Vagina (tissue), 2 donors: ENCODE measurements around the gene MARVELD1.

Experiments
- CTCF ChIP-seq, 3 experiments: fragments of 450-650 bp in 2 of 3; fragments of 200-600 bp in 1 of 3; sonication (generic) in 1 of 3; IDR thresholded peaks; one replicate each; pipeline ENCODE4 v1.5.1; 2017 to 2019; ENCODE audit warnings: antibody characterized with exemption in 3 of 3, mild to moderate bottlenecking in 2 of 3, moderate library complexity in 2 of 3
- POLR2A ChIP-seq, 2 donors: fragments of 450-650 bp; IDR thresholded peaks; one replicate each; pipeline ENCODE4 v1.6.1; 2017; ENCODE audit warnings: antibody characterized with exemption in 2 of 2, mild to moderate bottlenecking in 2 of 2, moderate library complexity in 2 of 2
- POLR2AphosphoS5 ChIP-seq, 2 donors: sonication (generic); formaldehyde crosslinking; IDR thresholded peaks; one replicate each; pipeline ENCODE4 v1.9.0; 2017; ENCODE audit warnings: antibody characterized with exemption in 2 of 2, mild to moderate bottlenecking in 2 of 2, low read depth in 1 of 2; ENCODE audit not compliant: insufficient read depth in 1 of 2

GRCh38 chr10:97761331-97761865 lies 47.9 kb downstream of the MARVELD1 start:
- TF ChIP-seq POLR2A (IDR thresholded peaks at IDR 0.05) (no peak), CTCF (IDR thresholded peaks at IDR 0.05) (no peak), POLR2AphosphoS5 (IDR thresholded peaks at IDR 0.05; ENCODE audit: insufficient read depth in 1 of 2, low read depth in 1 of 2) (no peak)
